Suprapubic skin (tissue), 3 donors: ENCODE data around the gene TM7SF2.

Source experiments
- EP300 ChIP-seq: sonication (generic); formaldehyde crosslinking; IDR thresholded peaks from one replicate; pipeline ENCODE4 v1.6.1; 2017; ENCODE audit warnings: antibody characterized with exemption
- POLR2A ChIP-seq, 2 donors: fragments of 450-650 bp; IDR thresholded peaks; one replicate each; pipeline ENCODE4 v1.6.1; 2017; ENCODE audit warnings: antibody characterized with exemption in 2 of 2, mild to moderate bottlenecking in 2 of 2, moderate library complexity in 2 of 2
- TF ChIP-seq, protein P1 (sequence below), 2 donors: fragments of 200-600 bp in 1 of 2; fragments of 450-650 bp in 1 of 2; sonication (generic) in 1 of 2; IDR thresholded peaks; one replicate each; pipeline ENCODE4 v1.5.1; 2016 to 2019; ENCODE audit warnings: antibody characterized with exemption in 2 of 2, mild to moderate bottlenecking in 1 of 2, moderate library complexity in 1 of 2

DNA sequence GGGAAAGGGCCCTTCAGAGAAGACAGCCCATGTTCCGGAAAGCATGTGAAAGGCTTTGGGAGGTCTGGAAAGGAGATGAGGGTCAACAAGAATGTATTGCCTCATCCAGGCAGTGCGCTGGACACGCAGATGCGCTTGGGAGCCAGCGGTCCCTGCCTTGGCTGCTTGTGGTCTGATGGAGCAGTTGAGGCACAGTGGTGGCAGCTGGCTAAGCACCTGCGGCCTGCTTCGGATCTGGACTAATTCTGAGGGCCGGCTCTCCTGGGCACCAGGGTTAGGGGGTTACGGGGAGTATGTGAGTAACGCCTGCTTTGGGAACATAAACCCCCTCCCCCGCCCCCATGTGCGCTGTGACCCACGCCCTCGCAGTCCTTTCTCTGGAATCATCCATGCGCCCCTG is 4.6 kb upstream of the TM7SF2 start:
- TF ChIP-seq EP300 (no peak), POLR2A (IDR thresholded peaks at IDR 0.05) (no peak)
- TF ChIP-seq, protein P1, sequence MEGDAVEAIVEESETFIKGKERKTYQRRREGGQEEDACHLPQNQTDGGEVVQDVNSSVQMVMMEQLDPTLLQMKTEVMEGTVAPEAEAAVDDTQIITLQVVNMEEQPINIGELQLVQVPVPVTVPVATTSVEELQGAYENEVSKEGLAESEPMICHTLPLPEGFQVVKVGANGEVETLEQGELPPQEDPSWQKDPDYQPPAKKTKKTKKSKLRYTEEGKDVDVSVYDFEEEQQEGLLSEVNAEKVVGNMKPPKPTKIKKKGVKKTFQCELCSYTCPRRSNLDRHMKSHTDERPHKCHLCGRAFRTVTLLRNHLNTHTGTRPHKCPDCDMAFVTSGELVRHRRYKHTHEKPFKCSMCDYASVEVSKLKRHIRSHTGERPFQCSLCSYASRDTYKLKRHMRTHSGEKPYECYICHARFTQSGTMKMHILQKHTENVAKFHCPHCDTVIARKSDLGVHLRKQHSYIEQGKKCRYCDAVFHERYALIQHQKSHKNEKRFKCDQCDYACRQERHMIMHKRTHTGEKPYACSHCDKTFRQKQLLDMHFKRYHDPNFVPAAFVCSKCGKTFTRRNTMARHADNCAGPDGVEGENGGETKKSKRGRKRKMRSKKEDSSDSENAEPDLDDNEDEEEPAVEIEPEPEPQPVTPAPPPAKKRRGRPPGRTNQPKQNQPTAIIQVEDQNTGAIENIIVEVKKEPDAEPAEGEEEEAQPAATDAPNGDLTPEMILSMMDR (IDR thresholded peaks at IDR 0.05) = no peak
